ENCODE results near the gene SPTB. TPM values are rescaled to one million over a fixed set of nuclear protein-coding genes. Genes with fewer than 3 reads are reported as not detected.

Gene SPTB
- total RNA-seq, 1 experiment from 2014 or later, result 0.13 TPM

- H3K27me3 ChIP-seq, result no peaks in the 10 kb centered on the region; the same call in 1 of the 2 replicates
Observed at GRCh38 chr14:64865992-64866391, 13.7 kb downstream of the SPTB start.

GRCh38 chr14:64865109-64865508, 14.6 kb downstream of the SPTB start:
- Histone ChIP-seq H3K4me3 (no peak overlapping the region), H3K9me3 (no peaks in the 10 kb centered on the region), H3K27me3 (no peaks in the 10 kb centered on the region; the same call in 1 of the 2 replicates), H3K36me3 (no peaks in the 10 kb centered on the region)
- no peak for DNase-seq

More at GRCh38 chr14:64865992-64866391, 13.7 kb downstream of the SPTB start:
- Histone ChIP-seq H3K9me3 (no peaks in the 10 kb centered on the region), H3K36me3 (no peaks in the 10 kb centered on the region), H3K4me3 (no peak overlapping the region)
- no peak for DNase-seq

DNA sequence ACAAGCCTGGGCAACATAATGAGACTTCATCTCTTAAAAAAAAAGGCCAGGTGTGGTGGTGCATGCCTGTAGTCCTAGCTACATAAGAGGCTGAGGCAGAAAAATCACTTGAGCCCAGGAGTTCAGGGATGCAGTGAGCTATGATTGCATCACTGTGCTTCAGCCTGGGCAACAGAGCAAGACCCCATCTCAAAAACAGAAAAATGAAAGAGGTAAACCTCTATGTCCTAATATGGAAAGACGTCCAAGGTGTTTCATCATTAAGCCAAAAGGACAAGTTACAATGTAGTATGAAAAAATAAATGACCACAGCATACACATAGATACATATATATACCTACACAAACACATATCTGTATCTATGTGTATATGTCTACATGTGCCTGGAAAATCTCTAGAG, 15.4 kb downstream of the SPTB start:
- no peak for DNase-seq
- no peaks in the 10 kb centered on the region; the same call in 1 of the 2 replicates for H3K27me3 ChIP-seq
- H3K9me3 ChIP-seq, result no peaks in the 10 kb centered on the region
- H3K36me3 ChIP-seq, result no peaks in the 10 kb centered on the region
- no peak overlapping the region for H3K4me3 ChIP-seq

DNA sequence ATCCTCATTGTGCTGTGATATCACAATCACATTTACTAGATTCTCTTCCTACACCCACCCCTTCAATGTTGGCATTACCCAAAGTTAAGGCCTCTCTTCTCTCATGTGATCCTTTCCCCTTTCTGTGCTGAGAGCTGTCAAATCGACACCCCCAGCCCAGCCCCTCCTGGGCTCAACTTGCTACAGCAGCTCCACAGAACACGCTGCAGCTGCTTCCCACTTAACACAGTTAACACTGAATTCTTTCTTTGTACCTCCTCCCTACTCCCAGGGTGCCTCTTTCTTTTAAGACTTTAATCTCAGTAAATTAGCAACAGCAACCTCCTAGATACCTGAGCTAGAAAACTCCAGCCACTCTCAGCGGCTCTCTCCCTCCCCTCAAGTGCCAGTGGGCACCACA, 17.8 kb downstream of the SPTB start:
- no peak for DNase-seq
- no peaks in the 10 kb centered on the region for H3K27me3 ChIP-seq
- no peak overlapping the region for H3K4me3 ChIP-seq
- H3K36me3 ChIP-seq, result no peaks in the 10 kb centered on the region
- no peaks in the 10 kb centered on the region for H3K9me3 ChIP-seq

- Histone ChIP-seq H3K27me3 (no peaks in the 10 kb centered on the region), H3K4me3 (no peak overlapping the region), H3K36me3 (no peaks in the 10 kb centered on the region), H3K9me3 (no peaks in the 10 kb centered on the region)
- no peak for DNase-seq
Observed at GRCh38 chr14:64860039-64860438, 19.7 kb downstream of the SPTB start.

DNA sequence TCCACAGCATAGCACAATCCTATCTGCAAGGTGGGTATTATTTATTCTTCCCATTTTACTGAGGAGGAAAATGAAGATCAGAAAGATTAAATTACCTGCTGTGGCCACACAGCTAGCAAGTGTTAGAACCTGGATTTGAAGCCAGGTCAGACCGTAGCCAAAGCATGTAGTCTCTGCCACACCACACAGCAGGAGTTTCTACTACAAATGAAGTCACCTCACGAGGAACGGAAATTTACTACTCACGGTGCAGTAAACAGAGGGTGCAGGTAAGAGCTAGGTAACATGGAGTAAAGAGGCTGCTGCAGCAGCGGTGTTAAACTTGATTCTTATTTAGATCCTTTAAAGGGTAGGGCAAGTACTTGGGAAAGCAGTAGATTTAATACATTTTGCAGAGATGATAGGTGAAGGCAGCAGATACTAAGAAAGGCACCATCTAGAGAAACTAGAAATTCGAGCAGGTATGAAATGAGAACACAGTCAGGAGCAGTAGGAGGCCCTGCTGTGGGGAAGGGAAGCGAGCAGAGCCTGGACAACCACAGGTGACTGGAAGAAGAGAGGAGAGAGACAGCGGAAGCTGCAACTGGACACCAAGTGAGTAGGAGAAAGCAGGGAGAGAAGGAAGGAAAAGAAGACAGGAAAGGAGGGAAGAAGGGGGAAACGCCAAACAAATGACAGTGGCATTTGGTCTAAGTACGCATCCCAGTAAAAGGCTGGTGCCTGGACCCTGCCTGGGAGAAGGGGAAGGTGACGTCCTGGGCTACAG, 21.5 kb downstream of the SPTB start:
- no peaks in the 10 kb centered on the region for H3K9me3 ChIP-seq
- DNase-seq, result no peak
- H3K27me3 ChIP-seq, result no peaks in the 10 kb centered on the region
- H3K4me3 ChIP-seq, result no peak overlapping the region
- H3K36me3 ChIP-seq, result no peaks in the 10 kb centered on the region

- Histone ChIP-seq H3K27me3 (no peaks in the 10 kb centered on the region), H3K4me3 (no peak overlapping the region), H3K36me3 (no peaks in the 10 kb centered on the region), H3K9me3 (no peaks in the 10 kb centered on the region)
- DNase-seq, result no peak
Observed at GRCh38 chr14:64856529-64857445, 22.9 kb downstream of the SPTB start.

DNA sequence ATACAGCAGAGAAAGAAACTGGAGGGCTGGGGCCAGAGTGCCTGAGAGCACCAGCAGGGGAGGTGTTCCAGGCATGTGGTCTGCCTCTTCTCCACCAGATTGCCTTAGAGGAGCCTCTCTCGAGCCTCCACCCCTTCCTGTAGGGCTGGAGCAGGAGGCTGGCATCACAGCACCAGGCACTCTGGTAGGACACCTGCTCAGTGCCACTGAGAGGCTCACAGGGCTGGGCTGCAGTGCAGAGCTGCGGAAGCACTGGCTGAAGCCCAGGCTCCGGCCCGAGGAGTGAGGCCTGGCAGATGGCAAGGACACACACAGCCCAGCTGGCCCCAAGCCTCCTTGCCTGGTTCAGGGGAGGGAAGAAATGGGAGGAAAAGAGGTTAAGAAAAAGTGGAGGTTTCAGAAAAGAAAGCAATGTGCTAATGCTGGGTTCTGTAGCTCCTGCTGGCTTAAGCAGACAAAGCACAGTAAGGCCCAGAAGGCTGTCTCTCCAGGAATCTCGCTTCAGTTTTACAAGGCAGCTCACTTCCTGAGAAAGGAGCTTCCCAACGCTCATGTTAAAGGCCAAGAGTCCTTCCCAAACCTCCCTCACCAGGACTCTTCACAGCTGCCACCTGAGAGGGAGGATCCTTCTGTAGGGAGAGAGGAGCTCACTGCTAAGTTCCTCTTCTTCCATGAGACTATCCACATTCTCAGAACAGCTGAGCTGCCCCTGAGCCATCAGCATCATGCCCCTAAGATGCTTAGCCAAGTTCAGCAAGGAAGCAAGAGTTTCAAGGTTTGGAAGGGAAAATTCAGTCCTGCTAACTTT, 23.8 kb downstream of the SPTB start:
- Histone ChIP-seq H3K27me3 (no peaks in the 10 kb centered on the region), H3K9me3 (no peaks in the 10 kb centered on the region), H3K4me3 (no peak overlapping the region), H3K36me3 (no peaks in the 10 kb centered on the region)
- no peak for DNase-seq

DNA sequence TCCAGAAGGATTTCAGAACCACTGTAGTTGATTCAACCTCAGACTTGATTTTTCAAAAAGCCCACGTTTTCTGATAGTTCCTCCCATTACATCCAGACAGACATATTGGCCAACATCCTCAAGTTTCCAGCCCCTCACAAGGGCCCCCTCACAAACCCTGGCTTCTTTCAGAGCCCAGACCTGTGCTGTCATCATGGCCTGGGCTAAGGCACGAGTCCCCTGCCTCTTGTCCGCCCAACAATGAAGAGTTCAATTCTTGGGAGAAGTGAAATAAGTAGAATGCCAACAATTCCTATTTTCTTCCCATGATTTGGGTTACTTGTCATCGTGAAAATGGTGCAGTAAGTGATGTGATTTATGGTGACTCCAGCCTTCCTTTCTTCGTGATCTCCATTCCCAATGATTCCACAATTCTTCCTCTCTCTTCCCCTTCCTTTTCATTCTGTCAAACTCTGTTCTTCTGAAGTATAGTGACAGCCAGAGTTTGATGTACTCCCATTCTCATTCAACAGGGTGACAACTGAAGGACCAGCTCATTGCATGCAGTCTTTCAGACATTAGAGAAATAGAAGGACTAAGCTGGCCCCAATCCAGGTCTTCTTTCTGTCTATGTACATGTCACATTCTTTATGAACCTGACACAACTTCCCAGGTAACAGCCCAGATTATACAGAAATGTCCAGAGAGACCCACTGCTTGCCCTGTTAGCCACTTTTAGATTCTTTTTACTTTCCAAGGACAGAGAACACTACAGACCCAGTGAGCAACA, 29.2 kb downstream of the SPTB start:
- DNase-seq, result no peak
- peaks cover 20% of the 10 kb centered on the region for H3K27me3 ChIP-seq
- no peaks in the 10 kb centered on the region for H3K36me3 ChIP-seq
- H3K9me3 ChIP-seq, result no peaks in the 10 kb centered on the region
- H3K4me3 ChIP-seq, result no peak overlapping the region

GRCh38 chr14:64849940-64850339, 29.8 kb downstream of the SPTB start:
- H3K27me3 ChIP-seq, result peaks cover 27% of the 10 kb centered on the region
- no peaks in the 10 kb centered on the region for H3K36me3 ChIP-seq
- no peaks in the 10 kb centered on the region for H3K9me3 ChIP-seq
- DNase-seq, result no peak
- no peak overlapping the region for H3K4me3 ChIP-seq

DNA sequence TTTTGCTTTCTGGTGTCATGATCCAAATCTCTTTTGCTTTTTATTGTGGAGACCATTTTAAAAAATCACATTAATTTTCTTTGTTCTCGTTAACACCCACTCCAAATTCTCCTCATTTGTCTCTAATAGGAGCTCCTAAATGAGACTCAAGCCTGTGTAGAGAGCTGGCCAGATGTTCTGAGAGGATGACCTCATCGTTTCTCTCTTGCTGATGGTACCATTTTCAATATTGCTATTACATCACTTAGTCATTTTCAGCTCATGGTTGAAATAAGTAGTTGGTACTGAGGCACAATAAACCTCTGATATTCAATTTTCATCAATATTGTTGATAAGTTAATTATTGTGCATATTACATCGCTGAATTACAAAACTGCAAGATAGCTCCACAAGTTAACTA, 31.5 kb downstream of the SPTB start:
- Histone ChIP-seq H3K36me3 (no peaks in the 10 kb centered on the region), H3K4me3 (no peak overlapping the region), H3K9me3 (no peaks in the 10 kb centered on the region), H3K27me3 (peaks cover 34% of the 10 kb centered on the region)
- DNase-seq, result no peak

GRCh38 chr14:64846319-64846718, 33.4 kb downstream of the SPTB start:
- Histone ChIP-seq H3K9me3 (no peaks in the 10 kb centered on the region), H3K36me3 (no peaks in the 10 kb centered on the region), H3K27me3 (peaks cover 36% of the 10 kb centered on the region), H3K4me3 (no peak overlapping the region)
- DNase-seq, result no peak

GRCh38 chr14:64845878-64846277, 33.8 kb downstream of the SPTB start:
- Histone ChIP-seq H3K4me3 (no peak overlapping the region), H3K9me3 (no peaks in the 10 kb centered on the region), H3K27me3 (peaks cover 36% of the 10 kb centered on the region), H3K36me3 (no peaks in the 10 kb centered on the region)
- no peak for DNase-seq

- H3K27me3 ChIP-seq, result peaks cover 36% of the 10 kb centered on the region
- H3K9me3 ChIP-seq, result no peaks in the 10 kb centered on the region
- H3K4me3 ChIP-seq, result no peak overlapping the region
- no peaks in the 10 kb centered on the region for H3K36me3 ChIP-seq
- no peak for DNase-seq
Observed at GRCh38 chr14:64844969-64845536, 34.7 kb downstream of the SPTB start.

DNA sequence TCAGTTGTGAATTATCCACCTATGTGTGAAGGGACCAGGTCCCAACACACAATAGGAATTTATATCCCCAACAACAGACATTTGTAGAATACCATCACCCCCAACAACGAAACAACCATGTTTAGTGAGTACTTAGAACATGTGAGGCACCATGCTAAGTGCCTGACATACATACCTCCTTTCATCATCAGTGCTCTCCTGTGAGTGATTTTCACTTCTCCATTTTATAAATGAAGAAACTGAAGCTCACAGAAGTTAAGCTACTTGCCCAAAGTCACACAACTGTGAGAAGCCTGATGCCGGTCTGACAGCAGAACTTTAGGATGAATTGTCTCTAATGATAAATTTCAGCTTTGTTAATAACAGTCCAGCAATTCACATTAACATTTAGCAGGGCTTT, 35.4 kb downstream of the SPTB start:
- DNase-seq, result no peak
- no peaks in the 10 kb centered on the region for H3K36me3 ChIP-seq
- H3K27me3 ChIP-seq, result peaks cover 36% of the 10 kb centered on the region
- H3K4me3 ChIP-seq, result no peak overlapping the region
- H3K9me3 ChIP-seq, result no peaks in the 10 kb centered on the region

GRCh38 chr14:64843548-64843947, 36.2 kb downstream of the SPTB start:
- peaks cover 36% of the 10 kb centered on the region for H3K27me3 ChIP-seq
- no peak for DNase-seq
- H3K9me3 ChIP-seq, result no peaks in the 10 kb centered on the region
- no peaks in the 10 kb centered on the region for H3K36me3 ChIP-seq
- no peak overlapping the region for H3K4me3 ChIP-seq
